Raji (cell line): Measurements from ENCODE around the gene GAB1.

Experiments
- POLR2A ChIP-seq: IDR thresholded peaks from 2 replicates; pipeline ENCODE4 v1.6.1; 2011; ENCODE audit warnings: low read depth, low read length, control low read depth; ENCODE audit not compliant: insufficient read depth

GAB1 gene

DNA sequence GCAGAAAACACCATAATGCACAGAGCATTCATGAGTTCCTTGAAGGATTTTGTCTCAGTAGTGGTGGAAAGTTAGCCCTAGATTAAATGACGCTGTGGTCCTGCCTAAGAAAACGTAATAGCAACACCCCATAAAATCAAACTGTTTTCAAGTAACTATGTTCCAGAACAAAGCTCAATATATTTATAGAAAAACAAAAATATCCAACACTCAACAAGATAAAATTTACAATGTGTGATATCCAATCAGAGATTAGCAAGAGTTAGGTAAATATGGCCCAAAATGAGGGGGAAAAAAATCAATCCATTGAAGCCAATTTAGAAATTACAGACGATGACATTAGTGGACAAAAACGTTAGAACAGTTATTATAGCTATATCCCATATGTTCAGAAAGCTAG is 9.9 kb upstream of the GAB1 start:
- TF ChIP-seq POLR2A = no peak

DNA sequence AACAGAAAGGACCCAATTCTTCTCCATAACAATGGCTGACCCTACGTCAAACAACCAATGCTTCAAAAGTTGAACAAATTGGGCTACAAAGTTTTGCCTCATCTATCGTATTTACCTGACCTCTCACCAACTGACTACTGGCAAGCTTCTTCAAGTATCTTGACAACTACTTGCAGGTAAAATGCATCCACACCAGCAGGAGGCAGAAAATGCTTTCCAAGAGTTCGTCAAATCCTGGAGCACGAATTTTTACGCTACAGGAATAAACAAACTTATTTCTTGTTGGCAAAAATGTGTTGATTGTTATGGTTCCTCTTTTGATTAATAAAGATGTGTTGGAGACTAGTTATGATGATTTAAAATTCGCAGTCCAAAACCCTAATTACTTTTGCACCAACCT is 6.7 kb upstream of the GAB1 start:
- no peak for TF ChIP-seq POLR2A

DNA sequence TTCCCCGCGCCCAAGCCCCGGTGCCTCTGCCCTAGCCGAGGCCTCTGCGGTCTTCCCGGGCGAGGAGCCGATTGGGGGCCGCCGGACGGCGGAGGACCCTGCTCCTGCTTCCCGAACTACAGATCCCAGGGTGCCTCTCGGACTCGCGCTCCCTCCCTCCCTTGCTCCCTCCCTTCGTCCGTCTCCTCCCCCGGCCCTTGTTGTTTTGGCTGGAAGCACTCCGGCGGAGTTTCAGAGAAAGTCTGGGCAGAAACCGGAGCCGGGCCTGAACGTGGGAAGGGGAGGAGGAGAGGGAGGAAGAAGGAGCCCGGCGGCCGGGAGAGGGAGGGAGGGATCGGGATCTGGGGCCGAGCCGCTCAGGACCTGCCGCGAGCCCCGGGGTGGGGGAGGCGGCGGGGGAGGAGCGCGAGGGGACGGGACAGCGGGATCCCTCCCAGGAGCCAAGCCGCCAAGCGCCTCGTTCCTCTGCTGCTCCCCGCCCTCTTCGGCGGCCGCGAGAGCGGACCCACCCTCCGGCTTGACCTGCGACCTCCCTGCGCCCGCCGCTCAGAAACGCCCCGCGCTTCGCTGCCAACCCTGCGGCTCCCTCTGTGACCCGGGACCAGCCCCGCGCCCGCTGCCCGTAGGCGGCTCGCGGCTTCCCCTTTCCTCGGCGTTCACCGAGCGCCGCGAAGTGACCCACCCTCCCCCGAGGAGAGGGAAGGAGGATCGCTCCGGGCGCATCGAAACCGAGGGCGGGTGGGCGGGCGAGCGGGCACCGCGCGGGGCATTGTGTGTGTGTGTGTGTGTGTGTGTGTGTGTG is 496 bp upstream of the GAB1 start:
- no peak for TF ChIP-seq POLR2A

DNA sequence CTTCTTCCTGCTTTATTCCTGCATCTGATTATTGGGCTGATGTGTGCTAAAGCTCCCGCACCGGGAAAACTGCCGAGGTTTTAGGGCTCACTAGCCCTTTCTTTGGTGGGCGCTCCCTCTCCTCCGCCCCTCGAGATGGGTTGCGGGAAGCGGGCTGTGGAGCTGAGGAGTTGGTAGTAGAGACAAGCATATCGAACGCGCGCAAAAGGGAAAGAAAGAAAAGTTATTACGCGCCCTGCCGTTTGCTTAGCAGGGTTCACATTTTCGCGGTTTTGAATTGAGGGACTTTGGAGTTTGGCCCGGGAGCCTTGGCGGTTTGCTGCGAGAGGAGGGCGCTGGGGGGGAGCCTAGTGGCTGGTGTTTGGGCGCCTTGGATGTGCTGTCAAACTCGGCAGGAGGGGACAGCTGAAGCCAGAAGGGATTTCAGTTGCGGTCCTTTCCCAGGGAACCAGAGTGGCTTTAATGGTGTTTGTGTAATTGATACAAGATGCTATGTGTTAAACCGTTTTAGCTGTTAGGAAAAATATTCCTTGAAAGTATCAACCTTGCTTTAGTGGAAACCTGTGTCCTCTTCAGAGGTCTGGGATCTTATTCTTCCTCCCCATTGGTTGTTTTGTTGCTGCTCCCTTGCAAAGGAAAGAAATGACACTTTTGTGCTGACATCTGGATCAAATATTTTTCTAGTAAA is 1.1 kb downstream of the GAB1 start:
- no peak for TF ChIP-seq POLR2A

DNA sequence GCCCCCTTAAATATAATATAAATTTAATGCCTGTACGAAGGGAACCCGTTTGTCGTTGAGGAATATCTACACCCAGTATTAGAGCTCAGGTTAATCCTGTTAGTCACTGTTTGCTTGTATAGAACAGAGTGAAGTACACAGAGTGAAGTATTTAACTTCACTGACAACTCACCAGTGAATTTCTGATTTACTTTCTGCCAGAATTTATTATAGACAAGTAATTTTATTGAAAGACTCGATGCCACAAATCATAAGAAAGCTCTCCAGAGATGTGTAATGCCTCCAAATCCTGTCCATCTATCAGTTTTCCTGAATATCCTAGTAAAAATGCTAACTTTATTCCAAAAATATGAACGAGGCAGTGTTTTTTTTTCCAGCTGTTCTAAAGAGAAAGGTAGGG is 1.6 kb downstream of the GAB1 start:
- TF ChIP-seq POLR2A = no peak

DNA sequence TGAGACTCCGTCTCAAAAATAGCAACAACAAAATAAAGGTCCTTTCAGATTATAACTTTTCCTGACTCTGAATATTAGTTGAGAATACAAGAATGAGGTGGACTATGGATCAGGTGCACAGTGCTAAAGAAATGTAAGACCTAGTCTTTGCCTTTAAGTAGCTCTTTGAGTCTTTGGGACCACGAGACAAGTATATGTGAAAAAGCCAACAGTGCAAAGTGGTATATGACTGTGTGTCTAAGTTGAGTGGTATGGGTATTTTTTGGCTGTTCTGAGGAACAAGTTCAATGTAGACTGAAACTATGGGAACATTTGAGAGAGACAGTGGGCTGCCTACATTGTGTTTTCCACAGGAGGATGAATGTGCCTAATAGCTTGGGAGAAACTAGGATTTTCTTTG is 2.8 kb downstream of the GAB1 start:
- no peak for TF ChIP-seq POLR2A

DNA sequence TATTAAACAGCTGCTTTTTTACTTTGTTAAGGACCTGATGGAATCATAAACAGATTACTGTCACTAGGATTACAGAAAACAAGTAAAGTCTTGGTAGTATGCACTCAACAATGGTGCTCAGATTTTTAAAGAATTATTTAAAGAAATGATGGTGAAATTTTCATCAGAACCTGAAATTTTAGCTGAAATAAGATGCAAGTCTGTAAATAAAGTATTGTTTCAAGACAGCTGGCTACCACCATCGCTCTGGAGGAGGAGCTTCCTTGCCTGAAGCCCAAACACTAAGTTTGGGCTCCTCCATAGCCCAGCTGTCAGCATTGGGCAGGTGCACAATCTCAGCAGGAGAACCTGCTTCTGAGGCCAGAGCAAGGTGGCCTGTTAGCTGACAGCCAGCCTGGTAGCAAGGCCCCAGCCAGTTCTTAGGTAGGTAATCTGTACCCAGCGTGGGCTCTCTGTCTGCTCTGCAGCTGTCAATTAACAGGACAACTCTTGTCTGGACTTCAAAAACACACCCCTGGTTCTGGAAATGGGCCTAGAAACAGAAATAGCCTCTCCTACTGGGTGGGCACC is 4.6 kb downstream of the GAB1 start:
- TF ChIP-seq POLR2A = no peak

DNA sequence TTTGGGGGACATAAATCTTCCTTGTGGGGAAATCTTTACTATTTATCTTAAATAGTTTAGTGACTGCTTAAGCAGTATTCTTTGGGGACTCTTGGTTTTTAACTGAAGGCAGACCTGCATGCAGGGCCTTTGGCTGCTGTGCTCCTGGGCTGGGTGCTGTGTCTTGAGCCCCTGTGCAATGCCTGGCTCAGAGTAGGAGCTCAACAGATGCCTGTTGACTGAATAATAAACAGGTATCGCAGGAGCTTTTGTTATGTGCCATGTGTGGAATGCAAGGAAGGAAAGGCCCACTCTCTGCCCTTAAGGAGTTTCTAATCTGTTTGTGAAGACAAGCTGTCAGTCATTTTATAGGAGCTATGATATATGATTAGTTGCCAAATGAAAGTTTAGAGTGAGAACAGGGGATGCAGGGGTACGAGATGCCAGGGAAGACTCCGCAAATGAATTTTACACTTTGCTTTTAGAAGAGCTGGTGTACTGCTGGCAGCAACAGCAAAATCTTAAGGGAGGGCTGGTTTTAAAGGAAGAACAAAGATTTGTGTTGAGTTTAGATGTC is 6.7 kb downstream of the GAB1 start:
- TF ChIP-seq POLR2A = no peak

DNA sequence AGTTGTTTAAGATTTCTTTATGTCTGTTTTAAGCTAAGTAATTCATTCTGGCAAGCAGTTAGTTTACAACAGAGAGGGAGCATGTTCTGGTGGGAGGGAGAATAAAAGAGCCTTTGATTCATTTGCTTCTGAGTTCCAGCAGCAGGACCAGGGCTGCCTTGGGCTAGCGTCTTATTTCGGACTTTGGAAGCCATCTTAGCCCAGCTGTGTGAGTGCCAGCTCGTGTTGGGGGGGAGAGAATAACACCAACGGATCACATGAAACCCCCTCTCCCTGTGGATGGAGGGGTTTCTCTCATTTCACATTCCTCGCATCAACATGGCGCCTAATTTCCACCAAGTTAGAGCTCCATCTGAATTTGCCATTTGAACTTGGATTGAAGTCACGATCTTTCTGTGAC is 7.4 kb downstream of the GAB1 start:
- no peak for TF ChIP-seq POLR2A

DNA sequence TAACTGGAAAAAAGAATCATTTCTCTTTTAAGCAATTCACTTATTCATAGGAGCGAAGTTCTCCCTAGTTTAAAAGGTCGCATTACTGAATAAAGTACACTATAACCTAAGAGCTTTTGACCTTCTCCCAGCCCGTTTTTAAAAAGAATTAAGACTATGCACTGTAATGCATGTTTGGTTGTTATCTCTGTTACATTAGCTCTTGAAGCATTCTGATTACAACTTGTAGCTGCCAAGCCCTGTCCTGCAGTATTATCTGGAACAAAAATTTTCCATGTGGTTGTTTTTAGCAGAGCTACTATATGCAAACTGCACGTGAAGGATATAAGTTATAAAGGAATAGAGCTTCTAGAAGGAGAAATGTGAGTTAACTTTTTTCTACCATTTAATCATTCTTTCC is 8.1 kb downstream of the GAB1 start:
- TF ChIP-seq POLR2A = no peak

DNA sequence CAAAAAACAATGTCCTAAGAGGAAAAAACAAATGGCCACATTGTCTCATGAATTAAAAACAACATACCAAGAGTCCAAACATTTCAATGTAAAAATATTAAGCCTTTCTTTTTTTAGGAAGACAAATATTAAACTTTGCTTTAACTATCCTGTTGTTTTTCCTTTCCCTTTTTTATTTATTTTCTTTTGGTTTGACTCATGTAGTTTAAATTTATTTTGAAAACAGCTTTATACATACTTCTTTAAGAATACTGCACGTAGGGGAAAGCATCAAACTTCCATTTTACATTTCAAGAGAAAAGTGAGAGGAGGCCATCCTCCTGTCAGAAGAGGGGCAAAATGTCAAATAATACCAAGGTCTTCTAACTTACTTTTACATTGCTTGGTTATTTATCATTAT is 8.7 kb downstream of the GAB1 start:
- no peak for TF ChIP-seq POLR2A

DNA sequence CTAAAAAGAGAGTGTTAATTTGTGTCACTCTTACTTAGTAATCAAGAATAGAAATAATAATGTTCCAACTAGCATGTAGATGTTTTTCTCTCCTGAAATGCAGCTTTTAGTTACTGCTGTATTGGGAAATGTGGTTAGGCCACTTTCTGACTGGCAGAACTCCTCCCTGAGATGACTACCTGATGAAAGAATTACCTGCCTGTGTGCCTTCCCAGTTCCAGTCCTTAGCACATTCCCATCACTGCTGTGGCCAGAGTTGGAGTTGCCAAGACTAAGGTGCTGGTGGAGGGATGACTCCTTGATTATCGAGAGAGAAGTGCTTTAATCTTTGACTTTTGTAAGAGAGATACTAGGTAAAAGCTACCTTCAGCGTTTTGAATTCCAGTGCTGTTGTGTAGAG is 9.5 kb downstream of the GAB1 start:
- no peak for TF ChIP-seq POLR2A

DNA sequence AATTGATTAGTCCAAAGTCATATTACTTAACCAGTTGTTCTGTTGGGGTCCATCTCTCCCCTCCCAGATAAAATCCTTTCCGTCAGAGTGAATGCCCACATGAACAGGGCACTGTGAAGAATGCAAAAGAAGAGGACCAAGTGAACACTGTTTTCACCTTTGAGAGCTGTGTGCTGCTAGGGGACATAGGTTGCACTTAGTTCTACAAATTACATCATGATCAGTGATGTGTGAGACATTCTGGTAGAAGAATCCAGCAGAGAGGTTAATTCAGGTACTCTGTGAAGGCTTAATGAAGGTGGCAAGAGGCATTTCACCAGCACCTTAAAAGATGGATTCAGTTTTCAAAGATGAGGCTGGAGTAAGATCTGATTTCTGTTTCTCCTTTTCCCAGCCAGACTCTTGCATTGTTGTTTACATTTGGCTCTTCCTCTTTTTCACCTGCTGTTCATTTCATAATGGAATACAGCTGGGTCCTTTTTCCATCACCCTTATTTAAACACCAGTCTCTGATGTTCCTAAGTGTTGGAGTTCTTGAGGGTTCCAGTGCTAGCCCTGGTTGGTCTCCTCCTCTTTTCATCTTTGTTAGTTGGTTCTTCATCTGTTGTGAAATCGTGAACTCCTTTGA is 10.9 kb downstream of the GAB1 start:
- TF ChIP-seq POLR2A = no peak

DNA sequence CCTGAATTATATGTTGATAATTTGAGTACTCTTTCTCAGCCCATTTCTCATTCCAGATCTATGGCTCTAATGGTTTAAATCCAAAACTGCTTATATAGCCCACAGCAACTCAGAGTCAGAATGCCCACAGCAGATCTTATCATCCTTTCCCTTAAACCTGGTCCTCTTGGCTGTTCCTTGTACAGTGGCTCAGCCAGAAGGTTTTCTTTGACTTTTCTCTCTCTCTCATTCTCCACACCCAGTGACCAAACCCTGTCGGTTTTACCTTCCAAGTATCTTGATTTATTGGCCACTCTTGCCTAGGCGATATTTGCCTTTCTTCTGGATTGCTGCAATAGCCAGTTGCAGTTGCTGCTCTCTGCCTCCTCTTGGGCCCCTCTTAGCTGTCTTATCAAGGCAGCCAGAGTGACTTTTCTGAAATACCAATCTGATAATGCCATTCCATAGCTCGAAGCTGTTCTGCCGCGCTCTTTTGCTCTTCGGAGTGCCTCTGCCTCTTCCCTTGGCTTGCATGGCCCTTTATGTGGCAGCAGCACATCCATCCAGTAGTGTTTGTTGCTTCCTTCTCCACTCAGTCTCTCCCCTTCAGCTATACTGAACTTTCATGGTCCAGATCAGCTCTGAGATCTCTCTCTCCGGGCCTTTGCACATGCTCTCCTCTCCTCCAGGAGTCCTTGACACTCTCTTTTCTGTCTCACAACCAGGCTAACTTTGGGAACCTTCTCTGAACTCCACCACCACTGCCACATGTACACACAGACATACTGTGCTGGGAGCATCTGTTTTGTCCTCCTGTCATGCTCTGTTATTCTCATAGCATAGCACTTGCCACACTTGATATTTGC is 11.8 kb downstream of the GAB1 start:
- no peak for TF ChIP-seq POLR2A

DNA sequence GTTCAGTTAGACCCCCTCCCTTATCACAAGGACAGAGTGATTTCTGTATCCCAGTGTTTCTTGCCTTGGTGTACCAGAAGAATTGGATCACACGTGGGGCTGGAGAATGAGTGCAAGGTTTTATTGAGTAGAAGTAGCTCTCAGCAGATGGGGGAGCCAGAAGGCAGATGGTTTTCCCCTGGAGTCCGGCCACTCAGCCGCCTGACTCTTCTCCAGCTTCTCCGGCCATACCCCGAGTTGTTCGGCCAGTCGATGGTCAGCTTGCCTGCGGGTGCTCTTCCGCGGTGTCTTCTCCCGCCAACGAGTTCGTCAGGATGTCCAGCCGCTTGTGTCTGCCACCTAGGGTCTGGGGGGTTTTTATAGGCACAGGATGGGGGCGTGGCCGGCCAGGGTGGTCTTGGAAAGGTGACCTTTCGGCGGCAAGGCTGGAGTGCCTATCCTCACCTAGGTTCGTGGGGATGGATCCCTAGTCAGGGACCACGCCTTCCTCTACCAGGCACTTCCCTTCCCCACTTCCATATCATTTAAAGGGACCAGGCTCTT is 14.5 kb downstream of the GAB1 start:
- TF ChIP-seq POLR2A = no peak
